ENCODE data around the gene IDH3B.

- TF ChIP-seq POLR2A (IDR thresholded peaks at IDR 0.05; ENCODE audit: low read length), result peak; percentile 96
- no peak for TF ChIP-seq GATA1 (IDR thresholded peaks at IDR 0.05; ENCODE audit: low read depth, low read length)
Measured at GRCh38 chr20:2663887-2664719, at the start of gene IDH3B.

Data from erythroblast (primary cell).